ENCODE results near the gene NFATC3. TPM values are rescaled to one million over a fixed set of nuclear protein-coding genes. Genes with fewer than 3 reads are reported as not detected.

NFATC3 gene
- total RNA-seq, result 10 to 100 TPM; 64.4 to 89.7 (median 68.5) TPM
- 10 to 100 TPM; 12.4 to 13.1 (median 12.7) TPM for polyA plus RNA-seq
- long read RNA-seq, donor 1, full-length matches to known transcripts, result 3 of 13 reads
- long read RNA-seq, donor 1, partial matches to known transcripts, result 10 of 13 reads
- long read RNA-seq, donor 1, other reads (novel, unspliced or antisense), result 0 of 13 reads
- long read RNA-seq, donor 2, partial matches to known transcripts, result 0 of 1 reads
- long read RNA-seq, donor 2, other reads (novel, unspliced or antisense), result 0 of 1 reads

GRCh38 chr16:68085259-68086071, at the start of gene NFATC3:
Gene NFATC3 (plus strand): TSS chr16:68085370. CDS start chr16:68085682, 312 bp downstream.
- peak within 1 kb of the TSS; percentile 74 to 95 (median 84) for H3K4me3 ChIP-seq
- peaks cover 58 to 88% (median 83%) of the 10 kb centered on the region in 6 donors for H3K4me1 ChIP-seq
- no peaks in the 10 kb centered on the region for H3K9me3 ChIP-seq
- no peaks in the 10 kb centered on the region for H3K36me3 ChIP-seq
- H3K27me3 ChIP-seq (replicated peaks in 1 of 7), result no peaks in the 10 kb centered on the region
- WGBS, 5 donors, result 0 to 1% (median 0%) methylated on average over 15 to 104 of the region's 104 CpGs
- peak; percentile 100 for DNase-seq
- peak within 1 kb of the TSS; percentile 89 to 99 (median 98) for H3K27ac ChIP-seq
- intact Hi-C loops (cut with DNase I; ENCODE audit: low total_unique reads), result no loop called here
- TF ChIP-seq POLR2AphosphoS5 (IDR thresholded peaks at IDR 0.05) (peak; percentile 52 to 84 (median 82)), POLR2A (IDR thresholded peaks at IDR 0.05) (peak in 1 of 3 donors; percentile 58), CTCF (IDR thresholded peaks at IDR 0.05 in 8 of 11, conservative IDR thresholded peaks at IDR 0.05 in 3 of 11) (peak in 3 of 11 experiments; percentile 14 to 23 (median 15))

- peaks cover 15 to 70% (median 63%) of the 10 kb centered on the region in 6 donors for H3K4me1 ChIP-seq
- intact Hi-C loops (cut with DNase I; ENCODE audit: low total_unique reads), result no loop called here
- 63 to 71% (median 65%) methylated on average over 9 of the region's 9 CpGs for WGBS, 5 donors
These were observed 47.2 kb upstream of the NFATC3 start for GRCh38 chr16:68037841-68038597.

GRCh38 chr16:68040506-68041288, 44.5 kb upstream of the NFATC3 start:
- Histone ChIP-seq H3K4me1 (peaks cover 15 to 97% (median 63%) of the 10 kb centered on the region in 6 donors), H3K36me3 (peaks cover 0 to 59% (median 0%) of the 10 kb centered on the region in 6 donors), H3K4me3 (peak overlapping the region in 1 of 8 donors; percentile 63), H3K27ac (peak overlapping the region in 7 of 8 donors; percentile 72 to 90 (median 87)), H3K27me3 (replicated peaks in 1 of 7) (no peaks in the 10 kb centered on the region), H3K9me3 (no peaks in the 10 kb centered on the region)
- WGBS, 5 donors, result 59 to 69% (median 63%) methylated on average over 12 to 14 of the region's 14 CpGs
- intact Hi-C loops (cut with DNase I; ENCODE audit: low total_unique reads), result loop anchor here (5.0 kb wide), 1 partner anchor 48 kb away; no protein-coding TSS in a partner anchor
- no peak for TF ChIP-seq POLR2A (IDR thresholded peaks at IDR 0.05)
- TF ChIP-seq CTCF (IDR thresholded peaks at IDR 0.05 in 8 of 11, conservative IDR thresholded peaks at IDR 0.05 in 3 of 11), result peak; percentile 62 to 93 (median 89)
- TF ChIP-seq POLR2AphosphoS5 (IDR thresholded peaks at IDR 0.05), result peak; percentile 30 to 67 (median 63)
- peak; percentile 97 for DNase-seq

More at GRCh38 chr16:68037841-68038597, 47.2 kb upstream of the NFATC3 start:
- TF ChIP-seq POLR2AphosphoS5 (IDR thresholded peaks at IDR 0.05) (no peak), POLR2A (IDR thresholded peaks at IDR 0.05) (no peak), CTCF (IDR thresholded peaks at IDR 0.05 in 8 of 11, conservative IDR thresholded peaks at IDR 0.05 in 3 of 11) (peak in 1 of 11 experiments; percentile 5)
- H3K27me3 ChIP-seq (replicated peaks in 1 of 7), result no peaks in the 10 kb centered on the region
- H3K27ac ChIP-seq, result peak overlapping the region; percentile 53 to 90 (median 84)
- peaks cover 0 to 36% (median 0%) of the 10 kb centered on the region in 6 donors for H3K36me3 ChIP-seq
- H3K9me3 ChIP-seq, result no peaks in the 10 kb centered on the region
- peak; percentile 67 for DNase-seq
- H3K4me3 ChIP-seq, result peak overlapping the region in 6 of 8 donors; percentile 19 to 63 (median 30)

Data from spleen (tissue), 13 donors.